HepG2 (cell line): Measurements from ENCODE around the gene NOTCH4. TPM values are rescaled to one million over a fixed set of nuclear protein-coding genes. Genes with fewer than 3 reads are reported as not detected.
A peak's percentile ranks its signal among the peaks of the same experiment; 100 is the strongest.

ENCODE experiments used
- AHR ChIP-seq: IDR thresholded peaks from 2 replicates; pipeline ENCODE4 v1.6.1; 2018; ENCODE audit warnings: missing genetic modification reagents, missing compliant biosample characterization
- ELF4 ChIP-seq: sonication (generic); formaldehyde crosslinking; IDR thresholded peaks from 2 replicates; pipeline ENCODE4 v1.5.0; 2020; ENCODE audit warnings: missing genetic modification reagents, mild to moderate bottlenecking, moderate library complexity, borderline replicate concordance
- MAX ChIP-seq: IDR thresholded peaks from 2 replicates; pipeline ENCODE4 v1.6.1; 2012; ENCODE audit warnings: inconsistent platforms
- PHF21A ChIP-seq: sonication (generic); formaldehyde crosslinking; IDR thresholded peaks from 2 replicates; pipeline ENCODE4 v1.5.0; 2020; ENCODE audit warnings: mild to moderate bottlenecking, missing genetic modification reagents
- POGZ ChIP-seq: sonication (generic); formaldehyde crosslinking; IDR thresholded peaks from 2 replicates; pipeline ENCODE4 v1.4.0; 2020; ENCODE audit warnings: mild to moderate bottlenecking, missing genetic modification reagents
- PPARG ChIP-seq: conservative IDR thresholded peaks from 2 replicates; pipeline ENCODE4 v1.6.1; 2016; ENCODE audit warnings: missing biosample characterization, missing genetic modification reagents
- RARG ChIP-seq: sonication (generic); formaldehyde crosslinking; IDR thresholded peaks from 2 replicates; pipeline ENCODE4 v1.4.0; 2020; ENCODE audit warnings: low read depth, mild to moderate bottlenecking, missing genetic modification reagents
- SMAD9 ChIP-seq: sonication (generic); formaldehyde crosslinking; IDR thresholded peaks from 2 replicates; pipeline ENCODE4 v1.5.1; 2020; ENCODE audit warnings: mild to moderate bottlenecking, missing genetic modification reagents
- SRY ChIP-seq: sonication (generic); formaldehyde crosslinking; IDR thresholded peaks from 2 replicates; pipeline ENCODE4 v1.8.0; 2022; ENCODE audit warnings: mild to moderate bottlenecking, missing genetic modification reagents
- TARDBP ChIP-seq: sonication (generic); formaldehyde crosslinking; IDR thresholded peaks from 2 replicates; pipeline ENCODE4 v1.8.0; 2022; ENCODE audit warnings: mild to moderate bottlenecking, missing genetic modification reagents
- TIGD3 ChIP-seq: sonication (generic); formaldehyde crosslinking; IDR thresholded peaks from 2 replicates; pipeline ENCODE4 v1.5.1; 2020; ENCODE audit warnings: mild to moderate bottlenecking, missing genetic modification reagents, borderline replicate concordance
- ZBTB40 ChIP-seq, 2 experiments: fragments of 450-650 bp in 1 of 2; sonication (generic) in 1 of 2; formaldehyde crosslinking in 1 of 2; IDR thresholded peaks; 2 replicates each; pipeline versions ENCODE4 v1.6.1 to v1.8.0; 2016 to 2022; ENCODE audit warnings: antibody characterized with exemption in 1 of 2, mild to moderate bottlenecking in 1 of 2, missing genetic modification reagents in 1 of 2
- ZNF451 ChIP-seq: sonication (generic); formaldehyde crosslinking; IDR thresholded peaks from 2 replicates; pipeline ENCODE4 v1.5.0; 2020; ENCODE audit warnings: mild to moderate bottlenecking, missing genetic modification reagents
- ZNF547 ChIP-seq: sonication (generic); formaldehyde crosslinking; IDR thresholded peaks from 2 replicates; pipeline ENCODE4 v1.5.1; 2020; ENCODE audit warnings: mild to moderate bottlenecking, missing genetic modification reagents
- ZNF580 ChIP-seq: IDR thresholded peaks from 2 replicates; pipeline ENCODE4 v1.6.1; 2016; ENCODE audit warnings: low read depth, borderline replicate concordance
- ZSCAN5A ChIP-seq: sonication (generic); formaldehyde crosslinking; IDR thresholded peaks from 2 replicates; pipeline ENCODE4 v1.8.0; 2022; ENCODE audit warnings: mild to moderate bottlenecking, missing genetic modification reagents, borderline replicate concordance
- polyA plus RNA-seq, 8 experiments: library from polyadenylated mRNA; depleted of rRNA in 3 of 8; stranded (reverse) in 7 of 8; unstranded in 1 of 8; fragments of >200 nt; fragmentation: Illumina TruSeq in 4 of 8; extraction: Trizol in 4 of 8; gene quantifications; 2 replicates each; pipeline versions ENCODE4 v1.2.1 to v1.2.3, GENCODE V29; 2011 to 2016; ENCODE audit warnings: low read depth in 4 of 8, missing spikeins in 1 of 8, mixed read lengths in 1 of 8; ENCODE audit not compliant: insufficient read depth in 1 of 8
- total RNA-seq, 5 experiments: library from RNA; depleted of rRNA; stranded (reverse); fragments of >200 nt; fragmentation: Illumina TruSeq; extraction: Trizol; gene quantifications; 2 replicates each; pipeline ENCODE4 v1.2.3, GENCODE V29; 2016; ENCODE audit warnings: low read depth in 1 of 5

NOTCH4 gene
- total and polyA plus RNA-seq, 2 of the 13 experiments (the other 11 are each of a cell fraction or from before 2014, with no cell fraction given): 0.51 to 0.83 TPM

- TF ChIP-seq TARDBP (0 out of 2 replicates have a peak, but pooled peaks have one; percentile 49), SMAD9 (no peak), ZBTB40 (IDR thresholded peaks at IDR 0.05) (no peak), ZBTB40 (CRISPR knock-in tag; IDR thresholded peaks at IDR 0.05) (no peak; the same call in 1 of the 2 replicates), PHF21A (CRISPR knock-in tag) (no peak), PPARG (peak; percentile 27; the same call in 1 of the 2 replicates), ZNF451 (CRISPR knock-in tag) (no peak), RARG (no peak), MAX (no peak), ZSCAN5A (CRISPR knock-in tag) (no peak), SRY (no peak), ELF4 (CRISPR knock-in tag) (0 out of 2 replicates have a peak, but pooled peaks have one; percentile 52), AHR (no peak), ZNF580 (CRISPR knock-in tag) (no peak), POGZ (CRISPR knock-in tag) (no peak), TIGD3 (CRISPR knock-in tag) (peak; percentile 42; the same call in 1 of the 2 replicates), ZNF547 (CRISPR knock-in tag) (no peak)
These were observed 46.6 kb downstream of the NOTCH4 start (continued) for GRCh38 chr6:32177183-32177787.
